Neural crest cell (in vitro differentiated cells): ENCODE results near the gene ATP13A2. TPM values are rescaled to one million over a fixed set of nuclear protein-coding genes. Genes with fewer than 3 reads are reported as not detected.

Experiments
- DNase-seq: peaks from one replicate; pipeline ENCODE4 v3.0.0; 2021; ENCODE audit warnings: low read depth, mixed read lengths, low spot score
- H3K27ac Mint-ChIP-seq: one replicate; pipeline ENCODE4 v1.8.0; 2021; ENCODE audit warnings: mild to moderate bottlenecking, mixed read lengths; ENCODE audit not compliant: unreplicated experiment
- H3K27me3 Mint-ChIP-seq: 2 replicates; pipeline ENCODE4 v1.8.0; 2021; ENCODE audit warnings: low read depth, mild to moderate bottlenecking, mixed read lengths
- H3K36me3 Mint-ChIP-seq: 2 replicates; pipeline ENCODE4 v1.8.0; 2021; ENCODE audit warnings: low read depth, mild to moderate bottlenecking, mixed read lengths
- H3K4me1 Mint-ChIP-seq: 2 replicates; pipeline ENCODE4 v1.8.0; 2021; ENCODE audit warnings: mixed read lengths
- H3K4me3 Mint-ChIP-seq: one replicate; pipeline ENCODE4 v1.8.0; 2021; ENCODE audit warnings: mild to moderate bottlenecking, mixed read lengths
- H3K9me3 Mint-ChIP-seq: 2 replicates; pipeline ENCODE4 v1.8.0; 2021; ENCODE audit warnings: mixed read lengths
- CTCF ChIP-seq: fragments of 200-600 bp; sonication (generic); conservative IDR thresholded peaks from 2 replicates; pipeline ENCODE4 v1.5.0; 2021; ENCODE audit warnings: antibody characterized with exemption, mild to moderate bottlenecking
- total RNA-seq: library from RNA; stranded (reverse); gene quantifications from 2 replicates; pipeline ENCODE4 v1.2.1, GENCODE V29; 2021

Gene ATP13A2
- total RNA-seq, 1 donor from 2014 or later, result 53.9 TPM

GRCh38 chr1:16969651-16970050, 42.1 kb downstream of the ATP13A2 start:
- H3K36me3 Mint-ChIP-seq, result no peaks in the 10 kb centered on the region
- TF ChIP-seq CTCF, result no peak
- DNase-seq, result no peak
- no peaks in the 10 kb centered on the region for H3K27me3 Mint-ChIP-seq
- no peak overlapping the region for H3K27ac Mint-ChIP-seq
- peak overlapping the region; percentile 31 for H3K4me3 Mint-ChIP-seq
- H3K4me1 Mint-ChIP-seq, result peaks cover 23% of the 10 kb centered on the region
- no peaks in the 10 kb centered on the region for H3K9me3 Mint-ChIP-seq

- Mint-ChIP-seq H3K27me3 (no peaks in the 10 kb centered on the region), H3K9me3 (no peaks in the 10 kb centered on the region), H3K27ac (peak overlapping the region; percentile 50), H3K4me1 (peaks cover 23% of the 10 kb centered on the region), H3K36me3 (no peaks in the 10 kb centered on the region), H3K4me3 (peak overlapping the region; percentile 31)
- TF ChIP-seq CTCF, result no peak
- DNase-seq, result no peak
Measured at GRCh38 chr1:16969057-16969611, 42.6 kb downstream of the ATP13A2 start.

- no peak overlapping the region for H3K27ac Mint-ChIP-seq
- no peaks in the 10 kb centered on the region for H3K36me3 Mint-ChIP-seq
- no peak for TF ChIP-seq CTCF
Measured at GRCh38 chr1:16968372-16968771, 43.4 kb downstream of the ATP13A2 start.

GRCh38 chr1:16967962-16968361, 43.8 kb downstream of the ATP13A2 start:
- Mint-ChIP-seq H3K27me3 (no peaks in the 10 kb centered on the region), H3K9me3 (no peaks in the 10 kb centered on the region), H3K27ac (no peak overlapping the region), H3K36me3 (no peaks in the 10 kb centered on the region), H3K4me1 (peaks cover 17% of the 10 kb centered on the region), H3K4me3 (no peak overlapping the region)
- no peak for DNase-seq
- no peak for TF ChIP-seq CTCF

More at GRCh38 chr1:16968372-16968771, 43.4 kb downstream of the ATP13A2 start:
- Mint-ChIP-seq H3K4me1 (peaks cover 21% of the 10 kb centered on the region), H3K9me3 (no peaks in the 10 kb centered on the region), H3K4me3 (no peak overlapping the region), H3K27me3 (no peaks in the 10 kb centered on the region)
- DNase-seq, result no peak

GRCh38 chr1:16967095-16967575, 44.6 kb downstream of the ATP13A2 start:
- no peaks in the 10 kb centered on the region for H3K27me3 Mint-ChIP-seq
- no peaks in the 10 kb centered on the region for H3K9me3 Mint-ChIP-seq
- TF ChIP-seq CTCF, result no peak
- H3K27ac Mint-ChIP-seq, result no peak overlapping the region
- peaks cover 8% of the 10 kb centered on the region for H3K4me1 Mint-ChIP-seq
- H3K36me3 Mint-ChIP-seq, result no peaks in the 10 kb centered on the region
- no peak for DNase-seq
- no peak overlapping the region for H3K4me3 Mint-ChIP-seq
